AG09319 (cell line): Measurements from ENCODE around the gene FARP2.
"Not testable (repeated sequence)": the region's sequence is repeated elsewhere in the genome, so short reads cannot be mapped to it uniquely, and the experiment has no call there.

ENCODE experiments used
- DNase-seq: peaks from one replicate; pipeline ENCODE4 v3.0.0-alpha.2; 2010; ENCODE audit warnings: low read depth; ENCODE audit errors: extremely low read depth
- TF ChIP-seq, protein P1 (sequence below): IDR thresholded peaks from 2 replicates; pipeline ENCODE4 v1.5.1; 2011; ENCODE audit warnings: low read depth, mild to moderate bottlenecking, inconsistent platforms, low read length, moderate library complexity

Gene FARP2

DNA sequence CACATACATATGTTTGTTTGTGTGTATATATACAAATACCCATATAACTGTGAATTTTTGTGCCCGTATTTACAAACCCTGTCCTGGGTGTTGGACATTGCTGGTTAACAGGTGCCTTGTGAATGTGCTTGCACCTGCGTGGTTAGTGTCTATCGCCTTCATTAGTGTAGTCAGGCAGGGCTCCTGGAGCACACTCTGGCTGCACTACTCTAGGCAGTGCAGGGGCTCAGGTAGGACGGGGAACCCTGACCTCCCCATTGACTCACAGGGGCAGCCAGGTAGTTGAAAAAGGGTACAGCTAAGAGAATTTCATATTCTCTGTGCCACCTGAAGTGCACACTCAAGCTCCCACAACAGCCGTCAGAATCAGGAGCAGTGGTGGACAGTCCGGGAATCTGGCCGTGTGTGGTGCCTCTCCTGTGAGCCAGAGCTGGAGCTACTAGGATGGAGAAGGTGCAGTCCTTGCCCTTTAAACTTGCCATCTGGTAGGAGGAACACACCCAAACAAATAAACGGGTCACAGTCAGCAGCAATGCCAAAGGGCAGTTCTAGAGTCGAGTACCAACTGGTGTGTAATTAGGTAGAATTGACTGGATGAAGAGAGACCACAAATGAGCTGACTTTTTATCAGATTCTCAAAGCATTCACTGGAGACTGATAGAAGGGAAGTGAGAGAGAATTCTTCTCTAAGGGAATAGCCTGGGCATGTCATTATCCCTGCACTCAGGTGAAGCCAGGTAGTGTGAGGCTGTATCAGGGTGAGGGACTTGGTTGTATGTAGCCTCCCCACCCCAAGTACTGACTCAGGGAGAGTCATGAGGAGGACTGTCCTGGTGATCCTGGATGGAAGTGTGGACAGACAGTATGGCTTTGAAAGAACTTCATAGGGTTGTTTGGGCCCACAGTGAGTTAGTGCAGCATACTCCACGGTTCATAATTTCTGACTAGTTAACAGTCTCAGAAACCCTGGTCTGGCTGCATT lies 44.1 kb downstream of the FARP2 start:
- TF ChIP-seq, protein P1, sequence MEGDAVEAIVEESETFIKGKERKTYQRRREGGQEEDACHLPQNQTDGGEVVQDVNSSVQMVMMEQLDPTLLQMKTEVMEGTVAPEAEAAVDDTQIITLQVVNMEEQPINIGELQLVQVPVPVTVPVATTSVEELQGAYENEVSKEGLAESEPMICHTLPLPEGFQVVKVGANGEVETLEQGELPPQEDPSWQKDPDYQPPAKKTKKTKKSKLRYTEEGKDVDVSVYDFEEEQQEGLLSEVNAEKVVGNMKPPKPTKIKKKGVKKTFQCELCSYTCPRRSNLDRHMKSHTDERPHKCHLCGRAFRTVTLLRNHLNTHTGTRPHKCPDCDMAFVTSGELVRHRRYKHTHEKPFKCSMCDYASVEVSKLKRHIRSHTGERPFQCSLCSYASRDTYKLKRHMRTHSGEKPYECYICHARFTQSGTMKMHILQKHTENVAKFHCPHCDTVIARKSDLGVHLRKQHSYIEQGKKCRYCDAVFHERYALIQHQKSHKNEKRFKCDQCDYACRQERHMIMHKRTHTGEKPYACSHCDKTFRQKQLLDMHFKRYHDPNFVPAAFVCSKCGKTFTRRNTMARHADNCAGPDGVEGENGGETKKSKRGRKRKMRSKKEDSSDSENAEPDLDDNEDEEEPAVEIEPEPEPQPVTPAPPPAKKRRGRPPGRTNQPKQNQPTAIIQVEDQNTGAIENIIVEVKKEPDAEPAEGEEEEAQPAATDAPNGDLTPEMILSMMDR, result no peak

DNA sequence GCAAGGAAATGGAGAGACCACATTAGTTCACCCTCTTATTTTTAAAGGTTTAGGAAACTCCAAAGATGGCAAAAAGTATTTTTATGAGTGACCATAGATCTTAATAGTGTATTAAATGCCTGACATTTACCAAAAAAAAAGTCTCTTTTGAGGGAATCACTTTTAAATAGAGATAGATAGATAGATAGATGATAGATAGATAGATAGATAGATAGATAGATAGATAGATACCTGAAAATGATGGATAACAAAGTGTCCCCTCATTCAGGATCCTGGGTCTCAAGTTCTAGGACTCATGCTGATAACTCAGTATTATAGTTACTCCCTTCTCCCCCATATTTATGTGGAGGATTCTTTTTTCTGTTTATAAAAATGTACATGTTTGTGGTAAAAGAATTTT lies 52.8 kb downstream of the FARP2 start:
- TF ChIP-seq, protein P1, result no peak
- no peak for DNase-seq

More for the DNA sequence above, 44.1 kb downstream of the FARP2 start:
- DNase-seq, result no peak

DNA sequence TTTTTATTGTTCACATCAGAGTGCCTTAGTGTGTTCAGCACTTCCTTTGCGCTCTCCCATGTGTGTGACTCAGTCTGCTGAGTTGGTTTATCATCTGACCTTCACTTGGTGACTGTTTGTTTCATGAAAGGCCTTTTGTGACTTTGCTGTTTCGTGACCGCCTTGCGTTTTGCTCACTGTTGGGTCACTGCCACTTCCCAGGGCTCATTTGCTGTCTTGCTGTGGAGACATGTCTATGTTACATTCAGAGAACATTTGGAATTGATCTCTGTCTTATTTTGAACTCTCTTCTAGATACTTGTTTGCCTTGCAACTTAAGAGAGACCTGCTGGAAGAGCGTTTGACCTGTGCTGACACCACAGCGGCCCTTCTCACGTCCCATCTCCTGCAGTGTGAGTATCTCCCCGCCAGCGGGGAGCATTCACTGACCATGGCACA lies 54.7 kb downstream of the FARP2 start:
- no peak for DNase-seq
- TF ChIP-seq, protein P1, result no peak

DNA sequence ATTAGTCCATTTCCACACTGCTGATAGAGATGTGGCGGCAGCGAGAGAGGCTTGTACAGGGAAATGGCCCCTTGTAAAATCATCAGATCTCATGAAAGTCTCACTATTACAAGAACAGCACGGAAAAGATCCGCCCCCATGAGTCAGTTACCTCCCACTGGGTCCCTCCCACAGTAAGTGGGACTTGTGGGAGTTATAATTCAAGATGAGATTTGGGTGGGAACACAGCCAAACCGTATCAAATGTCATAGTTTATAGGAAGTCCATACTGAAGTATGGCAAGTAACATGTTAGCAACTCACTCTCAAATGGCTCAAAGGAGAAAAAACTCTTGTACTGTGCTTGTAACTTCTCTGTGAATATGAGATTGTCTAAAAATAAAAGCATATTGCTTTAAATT lies 56.1 kb downstream of the FARP2 start:
- peak; percentile 27 for DNase-seq
- TF ChIP-seq, protein P1, result no peak

DNA sequence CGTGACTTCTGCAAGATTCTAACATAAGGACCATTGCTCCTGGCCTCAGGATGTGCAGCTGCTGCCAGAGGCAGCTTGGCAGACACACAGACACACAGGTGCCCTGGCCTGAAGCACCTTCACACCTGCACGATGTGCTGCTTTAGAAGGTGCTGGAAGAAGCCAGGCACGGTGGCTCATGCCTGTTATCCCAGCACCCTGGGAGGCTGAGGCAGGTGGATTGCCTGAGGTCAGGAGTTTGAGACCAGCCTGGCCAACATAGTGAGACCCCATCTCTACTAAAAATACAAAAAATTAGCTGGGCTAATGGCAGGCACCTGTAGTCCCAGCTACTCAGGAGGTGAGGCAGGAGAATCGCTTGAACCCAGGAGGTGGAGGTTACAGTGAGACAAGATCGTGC lies 57.4 kb downstream of the FARP2 start:
- not testable (repeated sequence) for DNase-seq

DNA sequence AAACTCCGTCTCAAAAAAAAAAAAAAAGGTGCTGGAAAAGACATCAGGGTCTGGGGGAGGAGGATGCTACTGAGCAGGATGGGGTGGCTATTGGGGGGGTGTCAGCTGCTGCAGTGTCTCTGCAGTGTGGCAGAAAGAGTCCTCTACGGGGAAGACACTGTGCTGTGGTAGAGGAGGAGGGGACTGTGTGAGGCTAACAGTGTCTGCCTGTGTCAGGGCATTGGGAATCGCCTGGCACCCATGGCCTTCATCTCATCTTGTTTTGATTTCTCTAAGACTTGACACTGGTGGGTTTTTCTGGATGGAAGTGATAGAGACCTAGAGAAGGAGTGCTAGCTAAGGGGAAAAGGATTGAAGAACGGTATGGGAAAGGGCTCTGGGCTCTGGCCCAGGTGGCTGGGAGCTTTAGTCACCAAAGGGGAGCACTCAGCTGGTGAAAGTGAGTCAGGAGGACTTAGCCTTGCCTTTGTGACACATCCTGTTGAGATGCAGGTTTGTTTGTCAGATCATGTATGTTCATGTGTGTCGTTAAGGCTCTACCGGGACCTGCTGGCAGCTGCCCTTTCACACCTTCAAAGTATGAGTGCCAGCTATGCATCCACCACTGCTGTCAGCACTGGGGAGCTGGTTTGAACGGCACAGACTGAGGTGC lies 58.0 kb downstream of the FARP2 start:
- DNase-seq, result no peak
- TF ChIP-seq, protein P1, result no peak

DNA sequence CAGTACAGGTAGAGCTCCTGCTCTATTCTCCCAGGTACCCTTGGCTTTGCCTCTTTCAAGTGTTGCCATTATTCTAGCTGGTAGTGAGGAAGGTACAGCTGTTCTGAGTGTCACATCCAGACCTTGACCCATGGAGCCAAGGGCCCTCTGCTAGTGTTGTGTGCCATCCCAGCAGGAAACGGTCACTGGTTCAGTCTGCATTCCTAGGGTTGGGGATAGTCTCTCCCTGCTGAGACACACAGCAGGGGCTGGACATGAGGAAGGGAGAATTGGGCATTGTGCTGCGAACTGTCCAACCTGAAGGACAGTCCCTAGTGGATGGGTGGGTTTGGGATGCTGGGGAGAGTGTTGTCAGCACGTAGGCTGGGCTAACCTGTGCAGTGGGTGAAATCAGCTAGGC lies 59.1 kb downstream of the FARP2 start:
- TF ChIP-seq, protein P1, result no peak
- no peak for DNase-seq
